Stimulated activated CD4-positive, alpha-beta T cell treated with anti-CD3 and anti-CD28 coated beads, Interleukin-1b, Interleukin-23, amount 100 ng/mL, for 4 hours (primary cell): Measurements from ENCODE around the gene RAP1A.

Source experiments
- DNase-seq, 2 donors: peaks; one replicate each; pipeline ENCODE4 v3.0.0-alpha.2; 2020; ENCODE audit warnings: low read depth in 2 of 2

Gene RAP1A

DNA sequence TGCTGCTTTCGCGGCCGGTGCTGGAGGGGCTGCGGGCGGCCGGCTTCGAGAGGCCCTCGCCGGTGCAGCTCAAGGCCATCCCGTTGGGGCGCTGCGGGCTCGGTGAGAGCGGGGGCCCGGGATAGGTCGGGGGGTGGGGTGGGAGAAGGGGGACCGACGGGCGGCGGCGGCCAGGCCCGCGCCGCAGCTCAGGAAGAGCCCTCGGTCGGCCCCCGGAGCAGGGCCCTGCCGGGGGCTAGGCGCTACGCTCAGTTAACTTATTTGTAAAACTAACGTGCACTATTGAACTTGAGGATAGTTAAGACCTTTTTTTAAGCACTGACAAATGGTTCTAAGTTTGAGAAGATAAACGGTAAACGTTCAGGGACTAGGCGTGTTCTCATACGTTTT, 136.5 kb downstream of the RAP1A start:
- no peak for DNase-seq

DNA sequence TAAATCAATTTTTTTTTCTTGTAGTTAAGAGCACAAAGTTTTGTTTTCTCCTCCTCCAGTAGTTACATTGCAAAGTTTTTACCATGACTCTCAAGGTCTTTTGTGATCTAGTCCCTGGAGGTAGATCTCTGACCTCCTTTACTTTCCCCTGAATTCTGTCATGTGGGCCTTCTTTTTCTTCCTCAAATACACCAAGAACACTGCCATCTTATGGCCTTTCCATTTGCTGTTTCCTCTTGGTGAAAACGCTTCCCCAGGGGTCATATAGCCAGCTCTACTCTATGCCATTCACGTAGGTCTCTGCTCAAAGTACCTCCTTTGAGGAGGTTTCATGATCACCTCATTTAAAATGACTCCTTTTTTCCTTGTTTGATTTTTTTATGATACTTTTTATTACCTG, 138.8 kb downstream of the RAP1A start:
- no peak for DNase-seq

DNA sequence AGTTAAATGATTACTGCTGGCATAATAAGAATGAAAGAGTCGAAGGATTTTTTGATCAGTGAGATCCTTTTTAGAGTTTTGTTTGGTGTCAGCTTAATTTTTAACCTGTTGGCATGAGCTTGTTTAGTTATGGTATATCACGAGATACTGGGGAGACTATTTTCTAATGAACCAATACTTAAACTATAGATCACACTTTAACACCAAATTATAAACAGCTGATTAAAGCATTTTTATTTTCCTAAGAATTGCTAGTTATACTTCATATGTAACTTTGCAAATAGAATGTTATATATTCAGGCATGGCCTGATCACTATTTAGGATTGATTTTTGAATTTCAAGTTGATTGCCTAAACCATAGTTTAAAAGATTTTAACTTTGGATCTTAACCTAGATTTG, 142.1 kb downstream of the RAP1A start:
- DNase-seq: no peak

DNA sequence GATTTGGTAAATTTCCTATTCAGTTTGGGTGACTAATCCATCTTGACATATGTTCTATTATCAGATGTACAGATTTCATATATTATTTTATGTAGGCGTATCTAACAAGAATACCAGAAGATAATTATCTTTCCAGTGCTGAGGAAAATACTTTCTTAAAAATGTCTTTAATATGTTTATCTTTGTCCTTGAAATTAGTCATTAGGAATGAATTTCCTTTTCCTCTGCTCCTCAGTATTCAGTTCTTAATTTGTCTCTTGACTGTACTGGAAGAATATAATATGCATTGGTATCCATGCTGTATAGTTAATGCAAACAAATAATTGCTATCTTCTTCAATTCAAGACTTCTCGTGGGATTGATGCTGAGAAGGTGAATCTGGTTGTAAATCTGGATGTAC, 142.7 kb downstream of the RAP1A start:
- no peak for DNase-seq
